GM12878 (cell line): ENCODE results near the gene MUC5B. TPM values are rescaled to one million over a fixed set of nuclear protein-coding genes. Genes with fewer than 3 reads are reported as not detected.

ENCODE experiments used
- ATAC-seq: fragments of 200-7000 bp; cut with Tn5 transposase; 3 replicates; pipeline ENCODE4 v1.9.1; 2020; ENCODE audit warnings: mild to moderate bottlenecking, moderate library complexity
- BruUV-seq: library from RNA; stranded (reverse); fragments of 400-500 nt; replicated peaks from 2 replicates; lab custom pipeline; 2021; lab: Mats Ljungman, UMichigan
- CTCF ChIA-PET: fragments of 300-600 bp; sonication (Branson Sonifier 250); formaldehyde crosslinking; extraction: SDS; loops from one replicate; lab custom pipeline; 2021; ENCODE audit warnings: inconsistent platforms; lab: Yijun Ruan, JAX
- POLR2A ChIA-PET: fragments of 350-600 bp; formaldehyde crosslinking; extraction: SDS; loops from one replicate; lab custom pipeline; 2021; ENCODE audit warnings: inconsistent platforms; lab: Charles Lee
- RAD21 ChIA-PET: fragments of 300-600 bp; sonication (Branson Sonifier 250); formaldehyde crosslinking; loops from one replicate; lab custom pipeline; 2023; ENCODE audit warnings: antibody characterized with exemption; ENCODE audit not compliant: unreplicated experiment; lab: Charles Lee
- SMC1A ChIA-PET: fragments of 300-600 bp; sonication (Branson Sonifier 250); formaldehyde crosslinking; loops from one replicate; lab custom pipeline; 2023; ENCODE audit not compliant: unreplicated experiment, uncharacterized antibody; lab: Charles Lee
- DNase-seq: peaks from one replicate; pipeline ENCODE4 v3.0.0-alpha.2; 2011; ENCODE audit warnings: low read depth, low spot score
- FAIRE-seq: peaks from 3 replicates; lab custom pipeline; 2011; peaks lifted over from hg19 to GRCh38; lab: Jason Lieb, UNC
- H2AFZ ChIP-seq: 2 replicates; pipeline ENCODE4 v1.6.0; 2011; ENCODE audit warnings: low read depth, low read length, control low read depth; ENCODE audit not compliant: control insufficient read depth
- H3K27ac ChIP-seq: 2 replicates; pipeline ENCODE4 v1.5.1; 2011; ENCODE audit warnings: control low read depth; ENCODE audit not compliant: control insufficient read depth, insufficient read depth
- H3K27me3 ChIP-seq, 2 experiments: replicated peaks in 1 of 2; 2 replicates each; pipeline versions ENCODE4 v1.6.0 to v1.6.1; 2011; ENCODE audit warnings: low read length in 1 of 2; ENCODE audit not compliant: control insufficient read depth in 2 of 2, insufficient read depth in 2 of 2
- H3K36me3 ChIP-seq, 2 experiments: 2 replicates each; pipeline ENCODE4 v1.5.1; 2011; ENCODE audit warnings: low read length in 1 of 2; ENCODE audit not compliant: control insufficient read depth in 2 of 2, insufficient read depth in 2 of 2
- H3K4me1 ChIP-seq: 2 replicates; pipeline ENCODE4 v1.6.1; 2011; ENCODE audit warnings: mild to moderate bottlenecking, low read length, moderate library complexity, mixed read lengths; ENCODE audit not compliant: control insufficient read depth, insufficient read depth
- H3K4me2 ChIP-seq: 2 replicates; pipeline ENCODE4 v1.6.0; 2011; ENCODE audit warnings: control low read depth; ENCODE audit not compliant: control insufficient read depth, insufficient read depth
- H3K4me3 ChIP-seq: fragments of 200-600 bp; sonication (generic); 2 replicates; pipeline ENCODE4 v1.5.1; 2016
- H3K79me2 ChIP-seq: 2 replicates; pipeline ENCODE4 v1.6.0; 2011; ENCODE audit warnings: low read length; ENCODE audit not compliant: control insufficient read depth, insufficient read depth
- H3K9ac ChIP-seq: 2 replicates; pipeline ENCODE4 v1.8.0; 2011; ENCODE audit warnings: low read length, control low read depth, mixed read lengths; ENCODE audit not compliant: control insufficient read depth, insufficient read depth
- H3K9me3 ChIP-seq: replicated peaks from 3 replicates; pipeline ENCODE4 v1.5.1; 2011; ENCODE audit warnings: mild to moderate bottlenecking, low read length; ENCODE audit not compliant: control insufficient read depth, insufficient read depth
- H4K20me1 ChIP-seq: 2 replicates; pipeline ENCODE4 v1.6.0; 2011; ENCODE audit not compliant: control insufficient read depth, insufficient read depth
- ATF2 ChIP-seq: IDR thresholded peaks from 2 replicates; pipeline ENCODE4 v1.6.1; 2012; ENCODE audit warnings: low read length, inconsistent platforms
- ATF3 ChIP-seq: IDR thresholded peaks from 2 replicates; pipeline ENCODE4 v1.6.1; 2011; ENCODE audit warnings: low read depth, mild to moderate bottlenecking, low read length, moderate library complexity, borderline replicate concordance; ENCODE audit errors: extremely low read depth
- CHD4 ChIP-seq: fragments of 200-600 bp; sonication (generic); IDR thresholded peaks from 2 replicates; pipeline ENCODE4 v1.6.1; 2016; ENCODE audit warnings: mild to moderate bottlenecking
- FOXM1 ChIP-seq: IDR thresholded peaks from 2 replicates; pipeline ENCODE4 v1.6.1; 2012; ENCODE audit warnings: low read depth, mild to moderate bottlenecking, inconsistent platforms, low read length, moderate library complexity
- NR2C2 ChIP-seq: IDR thresholded peaks from 2 replicates; pipeline ENCODE4 v1.6.1; 2011; ENCODE audit warnings: borderline replicate concordance, low read depth; ENCODE audit not compliant: control insufficient read depth, insufficient read length
- PAX5 ChIP-seq: IDR thresholded peaks from 2 replicates; pipeline ENCODE4 v1.6.1; 2011; ENCODE audit warnings: low read depth, low read length, borderline replicate concordance
- RAD21 ChIP-seq: IDR thresholded peaks from 2 replicates; pipeline ENCODE4 v1.6.1; 2011; ENCODE audit warnings: mild to moderate bottlenecking, low read depth, low read length, moderate library complexity; ENCODE audit not compliant: insufficient read depth
- ZNF274 ChIP-seq: IDR thresholded peaks from one replicate; pipeline ENCODE4 v1.8.0; 2011; ENCODE audit not compliant: insufficient read length, insufficient read depth
- whole genome bisulfite sequencing: methylation state at CpG from one replicate; pipeline ENCODE4 v1.1.6; 2016; ENCODE audit warnings: low lambda C conversion rate; ENCODE audit not compliant: insufficient replicate concordance, insufficient coverage; ENCODE audit errors: missing lambda C conversion rate; 5-methylcytosine and 5-hydroxymethylcytosine counted together
- in situ Hi-C: fragments of 300-500 bp; cut with MboI; formaldehyde crosslinking; loops from 9 replicates; pipeline ENCODE4 v1.14.3; 2018; ENCODE audit warnings: mixed read lengths
- intact Hi-C: fragments of 100-400 bp; cut with micrococcal nuclease; formaldehyde crosslinking; loops from one replicate; pipeline ENCODE4 v1.14.2; 2022; ENCODE audit not compliant: unreplicated experiment
- polyA plus RNA-seq, 11 experiments: library from polyadenylated mRNA; depleted of rRNA in 4 of 11; unstranded in 6 of 11; stranded (reverse) in 5 of 11; fragments of >200 nt; fragmentation: Nextera tagmentation in 4 of 11; fragmentation: Illumina TruSeq in 1 of 11; extraction: Ambion mirVana in 4 of 11; extraction: Trizol in 1 of 11; gene quantifications; 1 replicate in 1 of 11; 2 replicates in 10 of 11; pipeline versions ENCODE4 v1.2.1 to v1.2.3, GENCODE V29; 2011 to 2016; ENCODE audit warnings: inconsistent platforms in 2 of 11, missing spikeins in 2 of 11, low read depth in 1 of 11
- total RNA-seq, 4 experiments: library from RNA; depleted of rRNA in 3 of 4; stranded (reverse); fragments of >200 nt in 3 of 4; fragmentation: Illumina TruSeq in 1 of 4; extraction: Trizol in 1 of 4; gene quantifications; 2 replicates each; pipeline versions ENCODE4 v1.2.1 to v1.2.3, GENCODE V29; 2013 to 2021

The MUC5B gene
- total and polyA plus RNA-seq, 10 of the 15 experiments (the other 5 are each of a cell fraction or from before 2014, with no cell fraction given): 1.5 TPM; not detected in 9

- H3K9ac ChIP-seq: no peak overlapping the region
- intact Hi-C loops: loop anchor here (10.0 kb wide), 2 partner anchors 85 to 275 kb away; partner anchors contain the start of genes BRSK2 and DUSP8
- ATAC-seq (no peak), FAIRE-seq (no peak), DNase-seq (no peak)
- CTCF ChIA-PET: no interaction called here
- no peak overlapping the region for H3K4me2 ChIP-seq
- no peaks in the 10 kb centered on the region for H4K20me1 ChIP-seq
- H3K36me3 ChIP-seq: peaks cover 0 to 5% of the 10 kb centered on the region in 2 experiments; a peak in 3 of 4 replicates
- RAD21 ChIA-PET: no interaction called here
- no TSS peak for BruUV-seq
- SMC1A ChIA-PET: no interaction called here
- no peak overlapping the region for H3K4me3 ChIP-seq
- in situ Hi-C loops: no loop called here
- no peak overlapping the region for H3K27ac ChIP-seq
- H3K4me1 ChIP-seq: no peaks in the 10 kb centered on the region
- TF ChIP-seq ATF2 (no peak), PAX5 (no peak), ATF3 (no peak), RAD21 (no peak), ZNF274 (no peak), NR2C2 (no peak), FOXM1 (no peak), CHD4 (no peak)
- POLR2A ChIA-PET: no interaction called here
- 95% methylated on average over 7 of the region's 7 CpGs for WGBS
- H3K9me3 ChIP-seq: no peaks in the 10 kb centered on the region; the same call in 2 of the 3 replicates
- H2AFZ ChIP-seq: no peak overlapping the region
- H3K27me3 ChIP-seq: no peaks in the 10 kb centered on the region
- no peaks in the 10 kb centered on the region; the same call in 1 of the 2 replicates for H3K79me2 ChIP-seq
Observed at GRCh38 chr11:1300121-1300520, 77.3 kb downstream of the MUC5B start.
